HepG2 (cell line): ENCODE data around the gene PBX1. TPM values are rescaled to one million over a fixed set of nuclear protein-coding genes. Genes with fewer than 3 reads are reported as not detected.
"Not testable (repeated sequence)": the region's sequence is repeated elsewhere in the genome, so short reads cannot be mapped to it uniquely, and the experiment has no call there.

ENCODE experiments used
- ATAC-seq: fragments of 200-7000 bp; cut with Tn5 transposase; 3 replicates; pipeline ENCODE4 v1.9.1; 2020; ENCODE audit warnings: mild to moderate bottlenecking, moderate library complexity
- BruUV-seq: library from RNA; stranded (reverse); fragments of 400-500 nt; replicated peaks from 2 replicates; lab custom pipeline; 2021; lab: Mats Ljungman, UMichigan
- CTCF ChIA-PET: fragments of 300-600 bp; formaldehyde crosslinking; extraction: SDS; loops from one replicate; lab custom pipeline; 2021; ENCODE audit warnings: low total read pairs, inconsistent platforms, low intra/inter-chr PET ratio; lab: Yijun Ruan, JAX
- POLR2A ChIA-PET: fragments of 350-600 bp; sonication (Branson Sonifier 250); formaldehyde crosslinking; loops from one replicate; lab custom pipeline; 2020; ENCODE audit warnings: antibody characterized with exemption, inconsistent platforms; lab: Yijun Ruan, JAX
- DNase-seq: peaks from one replicate; pipeline ENCODE4 v3.0.0-alpha.2; 2015; ENCODE audit warnings: low spot score
- FAIRE-seq: peaks from 3 replicates; lab custom pipeline; 2011; peaks lifted over from hg19 to GRCh38; lab: Jason Lieb, UNC
- H2AFZ ChIP-seq: one replicate; pipeline ENCODE4 v1.6.1; 2011; ENCODE audit warnings: low read length, inconsistent platforms
- H3K27ac ChIP-seq: fragments of 300-600 bp; 3 replicates; pipeline ENCODE4 v1.8.0; 2011; ENCODE audit warnings: mixed run types, mild to moderate bottlenecking, mixed read lengths, low read length, inconsistent platforms; ENCODE audit not compliant: insufficient read depth; ENCODE audit errors: extremely low read length
- H3K27me3 ChIP-seq, 2 experiments: fragments of 200-600 bp in 1 of 2; 2 replicates in 1 of 2; 3 replicates in 1 of 2; pipeline versions ENCODE4 v1.6.0 to v1.8.0; 2011; ENCODE audit warnings: low read length in 2 of 2, mild to moderate bottlenecking in 2 of 2, moderate library complexity in 2 of 2, inconsistent platforms in 1 of 2; ENCODE audit not compliant: insufficient read depth in 2 of 2, control insufficient read depth in 1 of 2
- H3K36me3 ChIP-seq, 2 experiments: fragments of 200-600 bp in 1 of 2; replicated peaks in 1 of 2; 2 replicates in 1 of 2; 3 replicates in 1 of 2; pipeline versions ENCODE4 v1.5.1 to v1.8.0; 2011; ENCODE audit warnings: low read length in 2 of 2, inconsistent platforms in 1 of 2; ENCODE audit not compliant: insufficient read depth in 2 of 2, control insufficient read depth in 1 of 2
- H3K4me1 ChIP-seq: 2 replicates; pipeline ENCODE4 v1.5.1; 2012; ENCODE audit warnings: low read length, inconsistent platforms; ENCODE audit not compliant: insufficient read depth
- H3K4me2 ChIP-seq: 2 replicates; pipeline ENCODE4 v1.6.0; 2011; ENCODE audit warnings: low read depth, low read length, inconsistent platforms
- H3K4me3 ChIP-seq, 3 experiments: fragments of 200-600 bp in 1 of 3; sonication (generic), shearing (Covaris generic) in 1 of 3; replicated peaks in 1 of 3; 2 replicates each; pipeline ENCODE4 v1.5.1; 2011 to 2016; ENCODE audit warnings: low read length in 3 of 3, inconsistent platforms in 2 of 3, low read depth in 2 of 3, mild to moderate bottlenecking in 2 of 3, control low read depth in 1 of 3, mixed read lengths in 1 of 3; ENCODE audit not compliant: insufficient read depth in 1 of 3
- H3K79me2 ChIP-seq: one replicate; pipeline ENCODE4 v1.6.1; 2011; ENCODE audit warnings: low read length, inconsistent platforms; ENCODE audit not compliant: insufficient read depth
- H3K9ac ChIP-seq: 2 replicates; pipeline ENCODE4 v1.6.0; 2011; ENCODE audit warnings: mild to moderate bottlenecking, low read depth, low read length, inconsistent platforms; ENCODE audit not compliant: insufficient read depth
- H3K9me3 ChIP-seq: 2 replicates; pipeline ENCODE4 v1.5.1; 2012; ENCODE audit warnings: mild to moderate bottlenecking, low read length
- H4K20me1 ChIP-seq: 2 replicates; pipeline ENCODE4 v1.6.0; 2011; ENCODE audit warnings: inconsistent platforms, mild to moderate bottlenecking, low read length, moderate library complexity; ENCODE audit not compliant: insufficient read depth
- ATF5 ChIP-seq: sonication (generic); formaldehyde crosslinking; IDR thresholded peaks from 2 replicates; pipeline ENCODE4 v1.4.0; 2020; ENCODE audit warnings: mild to moderate bottlenecking, low read depth, missing genetic modification reagents
- CBX1 ChIP-seq: IDR thresholded peaks from one replicate; pipeline ENCODE4 v1.6.1; 2016; ENCODE audit warnings: antibody characterized with exemption, low read depth
- E2F2 ChIP-seq: sonication (generic); formaldehyde crosslinking; IDR thresholded peaks from 2 replicates; pipeline ENCODE4 v1.4.0; 2020; ENCODE audit warnings: missing genetic modification reagents, borderline replicate concordance
- HMG20B ChIP-seq: conservative IDR thresholded peaks from 2 replicates; pipeline ENCODE4 v1.6.1; 2016; ENCODE audit warnings: missing genetic modification reagents, missing compliant biosample characterization
- LRRFIP1 ChIP-seq: sonication (generic); formaldehyde crosslinking; conservative IDR thresholded peaks from 2 replicates; pipeline ENCODE4 v1.4.0; 2020; ENCODE audit warnings: missing genetic modification reagents
- NR2C2 ChIP-seq: sonication (generic); formaldehyde crosslinking; IDR thresholded peaks from 2 replicates; pipeline ENCODE4 v1.4.0; 2020; ENCODE audit warnings: missing genetic modification reagents, mild to moderate bottlenecking, moderate library complexity, borderline replicate concordance
- PITX1 ChIP-seq: sonication (generic); formaldehyde crosslinking; IDR thresholded peaks from 2 replicates; pipeline ENCODE4 v1.5.1; 2020; ENCODE audit warnings: mild to moderate bottlenecking, missing genetic modification reagents
- ZBTB46 ChIP-seq: sonication (generic); formaldehyde crosslinking; IDR thresholded peaks from 2 replicates; pipeline ENCODE4 v1.4.0; 2020; ENCODE audit warnings: mild to moderate bottlenecking, missing genetic modification reagents, borderline replicate concordance
- ZNF121 ChIP-seq: sonication (generic); formaldehyde crosslinking; IDR thresholded peaks from 2 replicates; pipeline ENCODE4 v1.5.0; 2020; ENCODE audit warnings: mild to moderate bottlenecking, missing genetic modification reagents
- ZNF33B ChIP-seq: sonication (generic); formaldehyde crosslinking; IDR thresholded peaks from 2 replicates; pipeline ENCODE4 v1.5.1; 2020; ENCODE audit warnings: mild to moderate bottlenecking, missing genetic modification reagents
- ZNF558 ChIP-seq: sonication (generic); formaldehyde crosslinking; IDR thresholded peaks from 2 replicates; pipeline ENCODE4 v1.9.0; 2022; ENCODE audit warnings: mild to moderate bottlenecking, missing genetic modification reagents, borderline replicate concordance
- ZNF891 ChIP-seq: sonication (generic); formaldehyde crosslinking; IDR thresholded peaks from 2 replicates; pipeline ENCODE4 v1.5.0; 2020; ENCODE audit warnings: mild to moderate bottlenecking, missing genetic modification reagents
- ZSCAN30 ChIP-seq: sonication (generic); formaldehyde crosslinking; IDR thresholded peaks from 2 replicates; pipeline ENCODE4 v1.5.0; 2020; ENCODE audit warnings: mild to moderate bottlenecking, missing genetic modification reagents
- WGBS: methylation state at CpG from one replicate; pipeline ENCODE4 v1.1.6; 2017; ENCODE audit warnings: low lambda C conversion rate; 5-methylcytosine and 5-hydroxymethylcytosine counted together
- in situ Hi-C: cut with HindIII; loops from 2 replicates; pipeline ENCODE4 v1.10.0; 2017; ENCODE audit warnings: low pct_unique_long_range_greater_than_20kb; ENCODE audit not compliant: extremely low pct_ligation_motif_present
- intact Hi-C: fragments of 100-400 bp; cut with micrococcal nuclease; formaldehyde crosslinking; loops from one replicate; pipeline ENCODE4 v1.10.0; 2022; ENCODE audit not compliant: unreplicated experiment
- polyA plus RNA-seq, 8 experiments: library from polyadenylated mRNA; depleted of rRNA in 3 of 8; stranded (reverse) in 7 of 8; unstranded in 1 of 8; fragments of >200 nt; fragmentation: Illumina TruSeq in 4 of 8; extraction: Trizol in 4 of 8; gene quantifications; 2 replicates each; pipeline versions ENCODE4 v1.2.1 to v1.2.3, GENCODE V29; 2011 to 2016; ENCODE audit warnings: low read depth in 4 of 8, missing spikeins in 1 of 8, mixed read lengths in 1 of 8; ENCODE audit not compliant: insufficient read depth in 1 of 8
- total RNA-seq, 5 experiments: library from RNA; depleted of rRNA; stranded (reverse); fragments of >200 nt; fragmentation: Illumina TruSeq; extraction: Trizol; gene quantifications; 2 replicates each; pipeline ENCODE4 v1.2.3, GENCODE V29; 2016; ENCODE audit warnings: low read depth in 1 of 5

PBX1 gene
- total and polyA plus RNA-seq, 2 of the 13 experiments (the other 11 are each of a cell fraction or from before 2014, with no cell fraction given): 0.24 TPM; not detected in 1

GRCh38 chr1:164652969-164653368 is 94.0 kb downstream of the PBX1 start:
- H3K4me1 ChIP-seq, H3K79me2 ChIP-seq, FAIRE-seq, ATAC-seq, H3K9ac ChIP-seq, DNase-seq, H3K4me3 ChIP-seq, BruUV-seq, H2AFZ ChIP-seq, in situ Hi-C loops, H3K9me3 ChIP-seq, H3K36me3 ChIP-seq, H4K20me1 ChIP-seq, intact Hi-C loops, POLR2A ChIA-PET, H3K4me2 ChIP-seq, H3K27ac ChIP-seq, H3K27me3 ChIP-seq, CTCF ChIA-PET: not testable (repeated sequence)
- 45% methylated on average over 6 of the region's 6 CpGs for WGBS

- BruUV-seq: no TSS peak
- no peak for DNase-seq
- no peak for ATAC-seq
- no peak overlapping the region for H3K9ac ChIP-seq
- H3K79me2 ChIP-seq: no peaks in the 10 kb centered on the region
- no peak overlapping the region for H3K4me2 ChIP-seq
- no peaks in the 10 kb centered on the region for H3K9me3 ChIP-seq
- H3K36me3 ChIP-seq: no peaks in the 10 kb centered on the region
- no peak overlapping the region for H3K27ac ChIP-seq
- no peak overlapping the region for H2AFZ ChIP-seq
- WGBS: 94% methylated on average over 2 of the region's 3 CpGs
- intact Hi-C loops: no loop called here
- in situ Hi-C loops: no loop called here
- H3K4me1 ChIP-seq: no peaks in the 10 kb centered on the region
- no peaks in the 10 kb centered on the region for H4K20me1 ChIP-seq
- POLR2A ChIA-PET: no interaction called here
- H3K4me3 ChIP-seq: no peak overlapping the region
- no peak for FAIRE-seq
- CTCF ChIA-PET: no interaction called here
- no peaks in the 10 kb centered on the region for H3K27me3 ChIP-seq
- no peak for TF ChIP-seq ZSCAN30 (CRISPR knock-in tag)
- no peak for TF ChIP-seq LRRFIP1
- TF ChIP-seq ZBTB46 (CRISPR knock-in tag): no peak
- no peak for TF ChIP-seq E2F2 (CRISPR knock-in tag)
- no peak for TF ChIP-seq ZNF121 (CRISPR knock-in tag)
- no peak for TF ChIP-seq NR2C2 (CRISPR knock-in tag)
- TF ChIP-seq HMG20B (CRISPR knock-in tag): no peak
- no peak for TF ChIP-seq CBX1
- no peak for TF ChIP-seq ZNF558 (CRISPR knock-in tag)
- no peak for TF ChIP-seq PITX1 (CRISPR knock-in tag)
- no peak for TF ChIP-seq ATF5
- no peak for TF ChIP-seq ZNF891 (CRISPR knock-in tag)
- TF ChIP-seq ZNF33B: no peak
These were observed 94.7 kb downstream of the PBX1 start for GRCh38 chr1:164653705-164654104.
